HG02610 (cell line): ENCODE measurements around the gene TRERF1.

Experiments used
- ATAC-seq: cut with Tn5 transposase; IDR thresholded peaks from one replicate; pipeline ENCODE4 v1.9.1; 2021; ENCODE audit warnings: mild to moderate bottlenecking, moderate library complexity; ENCODE audit not compliant: unreplicated experiment

The TRERF1 gene

GRCh38 chr6:42394881-42395620 is 56.7 kb downstream of the TRERF1 start:
- ATAC-seq, result no peak

DNA sequence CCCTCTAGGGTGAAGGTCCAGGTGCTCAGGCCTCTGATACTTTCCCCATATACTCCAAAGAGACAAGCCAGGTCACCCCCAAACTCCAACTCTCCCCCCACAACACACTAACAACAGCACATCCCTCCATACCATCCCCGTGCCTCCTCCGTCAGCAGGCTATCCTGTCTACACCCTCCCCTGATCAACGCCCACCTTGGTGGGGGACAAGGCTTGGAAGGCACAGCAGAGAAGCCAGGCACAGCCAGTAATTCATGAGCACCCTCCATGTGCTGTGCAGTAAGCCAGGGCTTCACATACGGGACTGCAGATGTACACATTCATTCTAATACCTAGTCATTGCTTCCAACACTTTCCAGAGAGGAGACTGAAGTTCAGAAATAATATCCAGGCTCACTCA is 57.6 kb downstream of the TRERF1 start:
- no peak for ATAC-seq

GRCh38 chr6:42393339-42393738 is 58.4 kb downstream of the TRERF1 start:
- ATAC-seq, result no peak

- no peak for ATAC-seq
Observed at GRCh38 chr6:42392833-42393232, 58.9 kb downstream of the TRERF1 start.

GRCh38 chr6:42391441-42391840 is 60.3 kb downstream of the TRERF1 start:
- no peak for ATAC-seq

DNA sequence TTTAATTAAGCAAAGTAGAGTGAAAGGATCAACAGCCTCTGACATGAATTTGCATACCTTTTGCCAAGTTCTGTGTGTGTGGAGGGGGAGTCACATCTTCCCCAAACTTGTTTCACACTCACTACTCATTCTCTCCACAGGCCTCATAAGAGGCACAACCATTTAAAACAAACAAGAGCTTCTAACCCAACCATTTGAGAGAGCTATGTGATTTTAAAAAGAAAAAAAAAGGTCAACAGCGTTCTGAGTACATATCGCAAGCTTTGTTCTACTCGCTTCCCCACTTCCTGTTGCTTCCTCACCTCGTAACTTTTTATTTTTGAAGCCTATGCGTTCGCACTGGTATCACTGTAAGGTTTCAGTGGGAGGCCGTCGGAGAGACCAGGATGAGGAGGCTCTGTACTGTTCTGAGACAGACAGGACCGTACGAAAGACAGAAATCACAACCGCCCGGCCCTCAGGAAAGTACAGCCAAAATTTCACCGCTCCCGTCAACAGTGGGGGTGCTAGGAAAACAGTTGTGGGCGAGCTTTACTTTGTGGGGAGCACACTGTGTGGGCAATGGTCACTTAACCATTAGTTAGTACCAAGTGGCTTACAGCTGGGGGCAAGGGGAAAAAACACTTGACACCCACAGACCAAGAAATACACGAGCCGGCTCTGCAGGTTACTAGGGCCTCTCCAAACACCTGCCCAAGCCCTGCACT is 61.3 kb downstream of the TRERF1 start:
- no peak for ATAC-seq

DNA sequence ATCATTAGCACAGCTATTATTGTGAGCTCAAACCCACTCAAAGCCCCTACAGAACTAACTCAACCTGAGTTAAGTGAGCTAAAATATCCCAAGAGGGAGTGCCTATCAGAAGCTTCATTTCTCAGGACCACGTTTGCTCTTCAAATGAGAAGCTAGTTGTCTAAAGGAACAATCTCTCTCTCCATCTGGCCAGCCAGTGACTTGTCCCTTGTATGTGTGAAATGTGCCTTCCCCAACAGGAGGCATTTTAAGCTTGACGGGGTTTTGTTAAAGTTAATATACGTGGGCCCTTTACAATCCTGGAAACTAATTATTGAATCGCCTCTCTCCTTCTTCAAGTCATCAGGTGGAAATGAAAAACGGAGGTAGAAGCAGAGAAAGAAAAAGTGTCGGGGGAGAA is 62.0 kb downstream of the TRERF1 start:
- ATAC-seq, result no peak

DNA sequence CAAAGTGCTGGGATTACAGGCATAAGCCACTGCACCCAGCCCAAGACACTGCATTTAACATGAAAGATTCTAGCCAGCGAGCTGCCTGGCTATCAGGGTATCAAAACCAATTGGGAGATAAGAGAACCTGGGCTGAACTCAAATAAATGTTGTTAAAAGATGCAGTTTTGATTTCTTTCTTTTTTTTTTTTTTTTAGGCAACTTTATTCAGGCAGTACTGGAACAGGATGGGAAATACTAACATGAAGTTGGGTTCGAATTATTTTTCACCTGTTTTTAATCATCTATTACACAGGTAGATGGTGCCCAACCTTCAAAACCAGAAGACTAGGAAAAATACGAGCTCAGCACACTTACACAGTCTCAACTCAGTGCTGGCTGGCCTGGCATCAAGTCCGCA is 63.7 kb downstream of the TRERF1 start:
- ATAC-seq, result no peak

- no peak for ATAC-seq
Observed at GRCh38 chr6:42387336-42387735, 64.4 kb downstream of the TRERF1 start.

GRCh38 chr6:42385339-42385738 is 66.4 kb downstream of the TRERF1 start:
- no peak for ATAC-seq

- no peak for ATAC-seq
Observed at GRCh38 chr6:42383421-42384205, 68.1 kb downstream of the TRERF1 start.

- ATAC-seq, result no peak
Observed at GRCh38 chr6:42381850-42382249, 69.9 kb downstream of the TRERF1 start.

DNA sequence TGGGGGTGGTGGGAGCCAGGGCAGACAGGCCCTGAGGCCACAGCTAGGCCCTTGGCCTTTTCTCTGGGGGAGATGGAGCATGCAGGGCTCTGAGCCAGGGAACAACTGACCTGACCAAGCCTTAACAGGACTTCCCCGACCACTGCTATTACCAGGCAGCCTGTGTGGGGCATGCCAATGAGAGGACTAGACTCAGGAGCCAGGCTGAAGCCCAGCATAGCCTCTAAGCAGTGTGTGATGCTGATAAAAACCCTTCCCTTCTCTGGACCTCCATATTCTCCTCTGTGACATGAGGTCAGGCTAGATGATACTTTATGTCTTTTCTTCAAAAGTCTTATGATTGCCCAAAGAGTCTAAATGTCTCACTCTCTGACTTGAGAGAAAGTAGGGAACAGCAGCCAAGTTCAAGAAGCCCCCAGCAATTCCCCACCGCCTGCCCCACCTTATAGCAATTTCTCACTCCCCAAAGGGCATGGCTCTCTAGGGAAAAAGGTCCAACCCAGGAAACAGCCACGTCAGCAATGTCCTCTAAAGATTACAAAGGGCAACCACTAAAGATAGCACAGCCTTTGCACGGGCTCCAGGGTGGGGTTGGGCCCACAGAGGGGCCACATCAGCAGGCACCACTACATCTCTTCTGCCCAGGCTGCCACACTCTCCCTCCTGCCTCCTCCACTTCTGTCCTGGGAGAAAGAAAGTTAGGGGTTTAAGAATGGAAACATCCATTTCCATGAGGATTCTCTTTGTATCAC is 71.3 kb downstream of the TRERF1 start:
- ATAC-seq, result no peak

DNA sequence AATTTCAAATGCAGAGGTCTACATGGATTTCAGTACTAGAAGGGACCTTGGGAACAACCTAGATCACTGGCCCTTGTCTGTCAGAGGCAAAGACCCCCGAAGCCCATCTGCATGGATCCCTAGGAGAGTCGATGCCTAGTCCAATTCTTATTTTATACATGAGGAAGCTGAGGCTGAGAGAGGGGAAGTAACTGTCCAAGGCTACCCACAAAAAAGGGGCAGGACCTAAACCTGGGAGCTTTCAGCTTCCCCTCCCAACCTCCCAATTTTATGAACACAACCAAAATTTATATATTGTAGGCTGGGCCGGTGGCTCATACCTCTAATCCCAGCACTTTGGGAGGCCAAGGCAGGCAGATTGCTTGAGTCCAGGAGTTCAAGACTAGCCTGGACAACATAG is 73.2 kb downstream of the TRERF1 start:
- no peak for ATAC-seq

DNA sequence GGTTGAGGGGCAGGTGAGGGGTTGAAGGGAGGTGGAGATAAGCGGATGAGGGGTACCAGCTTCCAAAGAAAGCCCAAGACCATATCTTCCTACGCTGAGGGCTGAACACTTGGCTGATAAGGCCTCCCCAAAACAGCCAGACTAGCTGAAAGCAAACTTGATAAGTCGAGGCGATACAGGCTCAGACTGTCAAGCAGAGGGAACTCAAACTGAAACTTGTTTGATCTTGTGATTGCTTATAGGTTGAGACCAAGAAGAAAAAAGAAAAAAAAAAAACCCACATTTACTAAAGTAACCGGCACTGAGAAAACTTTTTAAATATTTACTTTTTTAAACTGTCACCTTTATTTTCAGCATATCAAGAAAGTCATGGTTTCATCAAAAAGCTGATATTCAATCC is 73.6 kb downstream of the TRERF1 start:
- ATAC-seq, result no peak

DNA sequence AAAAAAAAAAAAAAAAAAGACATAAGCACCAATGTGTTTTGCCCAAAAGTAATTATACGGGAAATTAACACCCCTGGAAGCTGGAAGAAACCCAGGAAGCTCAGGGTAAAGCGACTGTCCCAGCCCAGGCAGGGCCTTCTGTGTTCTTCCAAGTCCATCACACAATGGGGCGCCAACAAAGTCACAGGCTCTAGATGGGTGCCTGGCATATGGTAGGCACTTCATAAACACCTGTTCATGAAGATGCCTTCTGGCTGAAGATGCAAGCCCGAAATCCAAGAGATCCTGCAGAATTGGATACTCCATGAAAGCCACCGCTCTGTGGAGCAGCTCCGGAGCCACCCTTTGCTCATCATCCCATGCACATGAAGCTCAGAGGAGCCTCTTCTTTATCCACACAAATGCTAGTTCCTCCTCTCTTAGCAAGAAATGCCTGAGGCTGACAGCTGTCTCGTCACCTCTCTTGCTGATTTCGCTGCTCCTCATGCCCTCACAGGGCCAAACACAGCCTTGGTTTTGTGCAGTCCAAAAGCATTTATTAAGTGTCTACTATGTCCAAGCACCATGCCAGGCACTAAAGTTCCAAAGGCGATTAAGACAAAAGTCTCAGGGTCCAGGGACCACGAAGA is 76.6 kb downstream of the TRERF1 start:
- ATAC-seq, result no peak

GRCh38 chr6:42374018-42374669 is 77.6 kb downstream of the TRERF1 start:
- ATAC-seq, result no peak

DNA sequence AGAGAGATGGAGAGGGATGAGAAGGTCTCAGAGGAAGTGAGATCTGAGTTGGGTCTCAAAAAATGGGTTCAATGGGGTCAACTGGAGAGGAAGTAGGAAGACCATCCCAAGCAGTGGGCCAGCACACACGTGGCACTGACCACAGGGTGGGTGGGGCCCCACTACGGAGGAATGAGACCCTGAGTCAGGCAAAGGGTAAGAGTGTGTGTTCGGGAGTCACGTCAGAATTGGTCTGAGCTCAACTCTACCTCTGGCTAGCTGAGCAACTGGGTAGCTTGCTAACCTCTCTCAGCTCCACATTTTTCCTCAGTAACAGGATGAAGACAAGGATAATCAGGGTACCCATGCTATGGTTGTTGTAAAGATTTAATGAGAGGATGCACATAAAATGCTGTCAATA is 79.0 kb downstream of the TRERF1 start:
- ATAC-seq, result no peak

- no peak for ATAC-seq
Observed at GRCh38 chr6:42370323-42370985, 81.3 kb downstream of the TRERF1 start.

- no peak for ATAC-seq
Observed at GRCh38 chr6:42369568-42369967, 82.2 kb downstream of the TRERF1 start.
